OCI-LY3 (cell line): ENCODE measurements around the gene FBXW8.
A peak's percentile ranks its signal among the peaks of the same experiment; 100 is the strongest.

ENCODE experiments used
- H2AFZ ChIP-seq: fragments of 200-600, 300-600 bp; shearing (Covaris generic); 2 replicates; pipeline ENCODE4 v1.6.0; 2014; ENCODE audit warnings: antibody characterized with exemption, low read depth, low read length
- H3K27ac ChIP-seq: fragments of 200-600, 300-600 bp; sonication (generic); 2 replicates; pipeline ENCODE4 v1.5.1; 2014; ENCODE audit warnings: mild to moderate bottlenecking, low read length, moderate library complexity, mixed read lengths
- H3K27me3 ChIP-seq: fragments of 200-600, 300-600 bp; sonication (generic); 2 replicates; pipeline ENCODE4 v1.6.1; 2014; ENCODE audit warnings: low read depth, low read length, mixed read lengths
- H3K36me3 ChIP-seq: fragments of 200-600, 300-600 bp; sonication (generic); replicated peaks from 2 replicates; pipeline ENCODE3; 2014; ENCODE audit warnings: low read depth, low read length, mixed read lengths
- H3K4me1 ChIP-seq: fragments of 300-600, 200-600 bp; sonication (generic); 2 replicates; pipeline ENCODE4 v1.6.1; 2014; ENCODE audit warnings: low read length, mixed read lengths
- H3K4me2 ChIP-seq: fragments of 200-600, 300-600 bp; sonication (generic); 2 replicates; pipeline ENCODE4 v1.6.1; 2014; ENCODE audit warnings: low read length, mixed read lengths
- H3K4me3 ChIP-seq: fragments of 300-600, 200-600 bp; sonication (generic); 2 replicates; pipeline ENCODE4 v1.5.1; 2014; ENCODE audit warnings: antibody characterized with exemption, mild to moderate bottlenecking, low read length, moderate library complexity
- H3K79me2 ChIP-seq: fragments of 300-600, 200-600 bp; shearing (Covaris generic); 2 replicates; pipeline ENCODE4 v1.6.1; 2014; ENCODE audit warnings: mild to moderate bottlenecking, low read length, mixed read lengths
- H3K9ac ChIP-seq: fragments of 300-600, 200-600 bp; shearing (Covaris generic); 2 replicates; pipeline ENCODE4 v1.6.0; 2014; ENCODE audit warnings: mild to moderate bottlenecking, low read length, moderate library complexity
- H3K9me3 ChIP-seq: fragments of 200-600, 300-600 bp; shearing (Covaris generic); 2 replicates; pipeline ENCODE4 v1.6.1; 2014; ENCODE audit warnings: low read length, mixed read lengths; ENCODE audit not compliant: insufficient read depth
- H4K20me1 ChIP-seq: fragments of 200-600, 300-600 bp; sonication (generic); 2 replicates; pipeline ENCODE4 v1.6.1; 2016; ENCODE audit warnings: low read length, mixed read lengths; ENCODE audit not compliant: insufficient read depth
- EZH2phosphoT487 ChIP-seq: fragments of 200-600 bp; shearing (Covaris generic); IDR thresholded peaks from 2 replicates; pipeline ENCODE4 v1.6.1; 2018; ENCODE audit warnings: antibody characterized with exemption, mixed run types, low read depth
- TF ChIP-seq, protein P1 (sequence below): fragments of 200-600, 300-600 bp; sonication (generic); IDR thresholded peaks from 2 replicates; pipeline ENCODE4 v1.5.1; 2014; ENCODE audit warnings: antibody characterized with exemption, low read length, low read depth

The FBXW8 gene

DNA sequence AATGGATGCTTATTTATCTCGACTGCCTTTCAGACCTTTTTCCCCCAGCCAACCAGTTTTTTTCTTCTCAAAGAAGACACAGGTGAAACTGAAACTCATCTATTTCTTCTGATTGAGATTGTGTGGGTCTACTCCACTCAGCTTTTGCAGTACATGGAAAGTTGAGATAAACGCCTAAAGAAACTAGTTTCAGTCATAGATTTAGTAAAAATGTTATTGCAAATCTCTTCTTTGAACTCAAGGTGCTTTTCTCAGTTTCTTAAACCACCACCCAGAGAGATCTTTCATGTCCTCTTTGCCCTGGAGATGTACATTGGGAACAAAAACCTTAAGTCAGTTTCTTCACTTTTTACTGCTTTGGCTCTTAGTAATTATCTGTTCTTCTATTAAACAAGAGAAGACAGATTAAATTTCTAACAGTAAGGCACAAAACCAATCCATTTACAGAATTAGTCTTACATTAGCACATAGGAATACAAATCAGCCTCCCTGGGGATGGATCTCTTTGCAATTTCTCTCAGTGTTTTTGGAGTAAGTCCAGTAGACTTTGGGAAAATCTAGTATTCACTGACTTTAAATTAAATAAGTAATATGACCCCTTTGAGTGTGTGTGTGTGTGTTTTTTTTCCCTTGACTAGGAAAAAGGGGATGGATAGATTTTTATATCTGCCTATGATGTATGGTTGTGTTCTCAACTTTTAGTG is 11.6 kb downstream of the FBXW8 start:
- Histone ChIP-seq H3K27me3 (no peaks in the 10 kb centered on the region), H4K20me1 (peaks cover 37% of the 10 kb centered on the region), H3K79me2 (peaks cover 39% of the 10 kb centered on the region), H3K27ac (peak overlapping the region; percentile 35; the same call in 1 of the 2 replicates), H3K4me2 (peak overlapping the region; percentile 24), H3K9ac (no peak overlapping the region), H2AFZ (no peak overlapping the region), H3K4me3 (no peak overlapping the region), H3K9me3 (no peaks in the 10 kb centered on the region), H3K36me3 (peaks cover 12% of the 10 kb centered on the region), H3K4me1 (peaks cover 31% of the 10 kb centered on the region)
- no peak for TF ChIP-seq EZH2phosphoT487
- TF ChIP-seq, protein P1, sequence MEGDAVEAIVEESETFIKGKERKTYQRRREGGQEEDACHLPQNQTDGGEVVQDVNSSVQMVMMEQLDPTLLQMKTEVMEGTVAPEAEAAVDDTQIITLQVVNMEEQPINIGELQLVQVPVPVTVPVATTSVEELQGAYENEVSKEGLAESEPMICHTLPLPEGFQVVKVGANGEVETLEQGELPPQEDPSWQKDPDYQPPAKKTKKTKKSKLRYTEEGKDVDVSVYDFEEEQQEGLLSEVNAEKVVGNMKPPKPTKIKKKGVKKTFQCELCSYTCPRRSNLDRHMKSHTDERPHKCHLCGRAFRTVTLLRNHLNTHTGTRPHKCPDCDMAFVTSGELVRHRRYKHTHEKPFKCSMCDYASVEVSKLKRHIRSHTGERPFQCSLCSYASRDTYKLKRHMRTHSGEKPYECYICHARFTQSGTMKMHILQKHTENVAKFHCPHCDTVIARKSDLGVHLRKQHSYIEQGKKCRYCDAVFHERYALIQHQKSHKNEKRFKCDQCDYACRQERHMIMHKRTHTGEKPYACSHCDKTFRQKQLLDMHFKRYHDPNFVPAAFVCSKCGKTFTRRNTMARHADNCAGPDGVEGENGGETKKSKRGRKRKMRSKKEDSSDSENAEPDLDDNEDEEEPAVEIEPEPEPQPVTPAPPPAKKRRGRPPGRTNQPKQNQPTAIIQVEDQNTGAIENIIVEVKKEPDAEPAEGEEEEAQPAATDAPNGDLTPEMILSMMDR: no peak

DNA sequence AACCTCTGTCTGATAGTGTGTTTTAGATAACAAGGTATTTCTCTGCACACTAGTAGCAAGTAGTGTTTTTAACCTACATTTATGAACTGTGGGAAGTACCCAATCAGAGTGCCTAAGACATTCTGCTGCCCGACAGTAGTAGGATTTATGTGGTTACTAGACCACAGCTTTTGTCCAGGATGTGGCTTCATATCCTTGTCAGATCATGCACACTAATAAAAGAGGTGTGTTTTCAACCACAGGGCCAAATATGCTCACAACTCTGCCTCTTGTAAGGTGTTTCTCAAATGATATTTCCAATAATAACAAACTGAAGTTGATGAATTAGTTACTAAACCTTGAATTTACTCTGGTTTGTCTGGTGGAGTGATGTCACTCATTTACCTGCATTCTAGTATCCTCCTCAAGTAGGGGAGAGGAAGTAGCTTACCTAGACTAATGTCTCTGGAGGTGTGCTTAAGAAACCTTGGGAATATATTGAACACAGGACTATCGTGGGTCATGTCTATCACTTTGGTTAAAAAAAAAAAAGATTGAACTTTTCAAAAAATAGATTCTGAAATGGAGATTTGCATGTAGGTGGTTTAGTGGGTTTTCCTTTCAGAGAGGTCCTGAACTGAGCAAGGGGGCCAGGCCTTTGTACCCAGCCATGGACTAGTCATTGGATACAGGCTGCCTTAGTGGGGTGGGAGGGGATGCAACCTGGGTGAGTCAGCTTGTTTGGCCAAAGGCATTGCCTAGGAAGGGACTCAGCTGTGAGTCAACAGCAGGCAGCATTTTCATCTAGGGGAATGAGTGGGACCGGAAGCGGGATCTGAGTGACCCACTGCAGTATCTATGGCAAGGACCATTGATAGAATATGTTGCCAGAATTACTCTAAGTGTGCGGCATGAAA is 14.1 kb downstream of the FBXW8 start:
- H3K27me3 ChIP-seq: no peaks in the 10 kb centered on the region
- H3K79me2 ChIP-seq: peaks cover 28% of the 10 kb centered on the region
- peaks cover 26% of the 10 kb centered on the region for H4K20me1 ChIP-seq
- no peak overlapping the region for H2AFZ ChIP-seq
- no peak overlapping the region for H3K9ac ChIP-seq
- H3K4me2 ChIP-seq: no peak overlapping the region
- TF ChIP-seq, protein P1: no peak
- TF ChIP-seq EZH2phosphoT487: no peak
- H3K4me3 ChIP-seq: no peak overlapping the region
- H3K4me1 ChIP-seq: peaks cover 22% of the 10 kb centered on the region
- H3K9me3 ChIP-seq: no peaks in the 10 kb centered on the region
- no peak overlapping the region for H3K27ac ChIP-seq
- H3K36me3 ChIP-seq: peaks cover 15% of the 10 kb centered on the region

DNA sequence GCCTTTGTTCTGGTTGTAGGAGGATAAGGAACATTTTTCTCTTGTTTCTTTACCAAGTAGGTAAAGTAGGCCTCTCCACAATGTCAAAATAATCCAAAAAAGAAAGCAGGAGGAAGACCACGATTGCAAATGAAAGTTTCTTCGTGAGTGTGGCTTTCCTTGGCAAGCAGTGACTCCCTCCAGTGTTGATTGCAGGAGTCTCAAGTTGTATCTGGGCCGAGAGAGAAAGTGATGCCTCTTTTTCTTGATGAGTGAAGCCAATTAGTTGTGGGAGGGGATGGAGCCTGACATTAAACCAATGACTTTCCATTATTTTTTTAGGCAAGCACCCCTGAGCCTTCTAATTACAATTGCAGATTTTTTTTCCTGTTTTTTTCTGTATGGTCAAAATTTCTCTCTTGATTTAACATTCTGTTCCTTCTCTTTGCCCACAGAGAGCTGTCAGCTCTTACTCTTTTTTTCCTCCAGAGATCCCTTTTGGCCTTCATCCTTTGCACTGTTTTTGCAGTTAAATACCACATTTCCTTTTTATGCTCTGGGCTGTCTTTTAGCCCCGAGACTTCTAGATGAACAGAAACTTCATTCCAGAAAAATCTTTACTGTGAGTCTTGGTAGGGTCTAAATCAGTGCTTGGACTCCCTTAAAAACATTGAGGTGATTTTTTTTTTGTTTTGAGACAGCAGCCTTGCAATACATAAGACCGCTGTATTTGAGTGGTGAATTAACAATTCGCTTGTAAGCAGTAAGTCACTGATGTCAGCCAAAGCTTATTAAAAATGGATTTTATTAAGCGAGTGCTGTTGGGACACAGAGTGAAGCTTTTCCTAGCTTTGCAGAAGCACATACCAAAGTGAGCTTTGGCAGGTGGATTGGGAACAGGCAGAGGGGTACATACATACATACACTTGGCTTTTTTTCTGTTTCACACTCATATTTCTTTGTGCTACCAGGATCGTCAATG is 15.8 kb downstream of the FBXW8 start:
- Histone ChIP-seq H4K20me1 (peaks cover 29% of the 10 kb centered on the region), H3K4me3 (no peak overlapping the region), H3K79me2 (peaks cover 16% of the 10 kb centered on the region), H2AFZ (no peak overlapping the region), H3K9me3 (no peaks in the 10 kb centered on the region), H3K27me3 (no peaks in the 10 kb centered on the region), H3K36me3 (peaks cover 16% of the 10 kb centered on the region), H3K9ac (no peak overlapping the region), H3K27ac (no peak overlapping the region), H3K4me1 (peaks cover 12% of the 10 kb centered on the region), H3K4me2 (no peak overlapping the region)
- TF ChIP-seq EZH2phosphoT487: no peak
- TF ChIP-seq, protein P1: no peak
